Pancreas (tissue), 10 donors: Measurements from ENCODE around the gene BSPRY. TPM values are rescaled to one million over a fixed set of nuclear protein-coding genes. Genes with fewer than 3 reads are reported as not detected.

Experiments used
- ATAC-seq, 4 donors: fragments of 200-7000 bp; cut with Tn5 transposase; one replicate each; pipeline versions ENCODE4 v1.8.0 to v1.9.1; 2020; ENCODE audit warnings: mild to moderate bottlenecking in 4 of 4, moderate library complexity in 4 of 4
- DNase-seq, 6 donors: peaks; one replicate each; pipeline ENCODE4 v3.0.0-alpha.2; 2020
- FAIRE-seq: peaks from 2 replicates; lab custom pipeline; 2012; peaks lifted over from hg19 to GRCh38; lab: Jason Lieb, UNC
- H3K27ac ChIP-seq, 4 donors: fragments of 200-600 bp; sonication (generic); 1 replicate in 3 of 4; 2 replicates in 1 of 4; pipeline versions ENCODE4 v1.5.0 to v1.8.0; 2020
- H3K27me3 ChIP-seq, 4 donors: fragments of 200-600 bp; one replicate each; pipeline ENCODE4 v1.8.0; 2021
- H3K36me3 ChIP-seq, 3 donors: fragments of 200-600 bp; sonication (generic) in 1 of 3; one replicate each; pipeline versions ENCODE4 v1.5.0 to v1.8.0; 2020 to 2021
- H3K4me1 ChIP-seq, 3 donors: fragments of 200-600 bp; one replicate each; pipeline ENCODE4 v1.8.0; 2021
- H3K4me3 ChIP-seq, 4 donors: fragments of 200-600 bp; sonication (generic) in 2 of 4; one replicate each; pipeline versions ENCODE4 v1.5.0 to v1.8.0; 2020 to 2021
- H3K9me3 ChIP-seq, 4 donors: fragments of 200-600 bp; one replicate each; pipeline ENCODE4 v1.8.0; 2021
- WGBS, 2 donors: extraction: QIAGEN DNeasy Blood & Tissue Kit; methylation state at CpG; one replicate each; pipeline ENCODE4 v1.1.7; 2013; 5-methylcytosine and 5-hydroxymethylcytosine counted together
- intact Hi-C, 3 donors: fragments of 100-400 bp; cut with DNase I; formaldehyde crosslinking; loops; one replicate each; pipeline versions ENCODE4 v1.11.1 to v1.14.2; 2022
- polyA plus RNA-seq, 2 donors: library from polyadenylated mRNA; stranded (reverse); fragments of 200-250 nt; gene quantifications; one replicate each; pipeline ENCODE4 v1.2.3, GENCODE V29; 2013
- total RNA-seq, 6 donors: library from RNA; stranded (reverse); fragmentation: NEBNext Ultra II Directional in 4 of 6; extraction: Animal tissue kit (Norgen Biotek cat#: 25700) in 4 of 6; gene quantifications; one replicate each; pipeline versions ENCODE4 v1.2.1 to v1.2.4, GENCODE V29; 2021 to 2023
- TF ChIP-seq, protein P1 (sequence below), 4 donors: fragments of 200-600 bp; sonication (generic) in 3 of 4; IDR thresholded peaks; one replicate each; pipeline versions ENCODE4 v1.5.0 to v1.8.0; 2021; ENCODE audit warnings: antibody characterized with exemption in 4 of 4
- donor health status: healthy with polysubstance abuse.
- donor health status: DM: no; HTN: no; CAD: no; lungs with moderate emphysema.
- donor health status: DM: no; HTN: no; CAD: no.
- donor health status: control.
- donor health status: control.
- donor health status: Bipolar disorder and iron deficiency.
- donor health status: DM: yes; HTN: yes; CAD: no.
- donor health status: DM: no; HTN: no; CAD: no.
- donor health status: DM: no; HTN: no; CAD: no.
- donor health status: DM: yes; HTN: yes; CAD: no.

BSPRY gene
- total and polyA plus RNA-seq, 8 donors = 12.5 to 35.9 (median 21.3) TPM

- Histone ChIP-seq H3K27me3 (no peaks in the 10 kb centered on the region), H3K4me1 (peaks cover 32 to 38% (median 36%) of the 10 kb centered on the region in 3 donors), H3K4me3 (no peak overlapping the region), H3K36me3 (peaks cover 0 to 32% (median 11%) of the 10 kb centered on the region in 3 donors), H3K27ac (peak overlapping the region; percentile 68 to 80 (median 75)), H3K9me3 (no peaks in the 10 kb centered on the region)
- DNase-seq (peak; percentile 79 to 93 (median 86)), ATAC-seq (peak; percentile 78 to 88 (median 86)), FAIRE-seq (no peak)
- TF ChIP-seq, protein P1, sequence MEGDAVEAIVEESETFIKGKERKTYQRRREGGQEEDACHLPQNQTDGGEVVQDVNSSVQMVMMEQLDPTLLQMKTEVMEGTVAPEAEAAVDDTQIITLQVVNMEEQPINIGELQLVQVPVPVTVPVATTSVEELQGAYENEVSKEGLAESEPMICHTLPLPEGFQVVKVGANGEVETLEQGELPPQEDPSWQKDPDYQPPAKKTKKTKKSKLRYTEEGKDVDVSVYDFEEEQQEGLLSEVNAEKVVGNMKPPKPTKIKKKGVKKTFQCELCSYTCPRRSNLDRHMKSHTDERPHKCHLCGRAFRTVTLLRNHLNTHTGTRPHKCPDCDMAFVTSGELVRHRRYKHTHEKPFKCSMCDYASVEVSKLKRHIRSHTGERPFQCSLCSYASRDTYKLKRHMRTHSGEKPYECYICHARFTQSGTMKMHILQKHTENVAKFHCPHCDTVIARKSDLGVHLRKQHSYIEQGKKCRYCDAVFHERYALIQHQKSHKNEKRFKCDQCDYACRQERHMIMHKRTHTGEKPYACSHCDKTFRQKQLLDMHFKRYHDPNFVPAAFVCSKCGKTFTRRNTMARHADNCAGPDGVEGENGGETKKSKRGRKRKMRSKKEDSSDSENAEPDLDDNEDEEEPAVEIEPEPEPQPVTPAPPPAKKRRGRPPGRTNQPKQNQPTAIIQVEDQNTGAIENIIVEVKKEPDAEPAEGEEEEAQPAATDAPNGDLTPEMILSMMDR (IDR thresholded peaks at IDR 0.05) = no peak
- intact Hi-C loops = no loop called here
- 17 to 24% methylated on average over 13 of the region's 13 CpGs for WGBS, 2 donors
These were observed 39.5 kb downstream of the BSPRY start for GRCh38 chr9:113388833-113389232.

DNA sequence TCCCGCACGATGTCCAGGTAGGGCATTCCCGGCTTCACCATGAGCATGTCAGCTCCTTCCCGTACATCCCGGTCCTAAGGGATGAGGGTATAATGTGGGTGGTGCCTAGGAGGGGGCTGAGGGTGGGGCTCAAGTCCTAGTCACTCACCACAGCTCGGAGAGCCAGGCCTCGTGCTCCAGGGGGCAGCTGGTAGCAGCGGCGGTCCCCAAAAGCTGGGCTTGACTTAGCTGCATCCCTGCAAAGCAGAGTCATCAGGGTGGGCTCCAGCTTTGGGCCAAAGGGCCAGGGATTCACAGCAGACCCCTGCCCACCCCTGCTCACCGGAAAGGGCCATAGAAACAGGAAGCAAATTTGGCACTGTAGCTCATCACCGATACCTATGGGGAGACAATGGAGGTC, 40.1 kb downstream of the BSPRY start:
- ATAC-seq (no peak), FAIRE-seq (no peak), DNase-seq (no peak)
- Histone ChIP-seq H3K36me3 (peaks cover 0 to 32% (median 11%) of the 10 kb centered on the region in 3 donors), H3K9me3 (no peaks in the 10 kb centered on the region), H3K4me1 (peaks cover 32 to 38% (median 36%) of the 10 kb centered on the region in 3 donors), H3K27ac (peak overlapping the region; percentile 18 to 80 (median 75)), H3K27me3 (no peaks in the 10 kb centered on the region), H3K4me3 (no peak overlapping the region)
- TF ChIP-seq, protein P1 (IDR thresholded peaks at IDR 0.05) = no peak
- WGBS, 2 donors = 84 to 86% methylated on average over 11 of the region's 11 CpGs
- intact Hi-C loops = no loop called here

DNA sequence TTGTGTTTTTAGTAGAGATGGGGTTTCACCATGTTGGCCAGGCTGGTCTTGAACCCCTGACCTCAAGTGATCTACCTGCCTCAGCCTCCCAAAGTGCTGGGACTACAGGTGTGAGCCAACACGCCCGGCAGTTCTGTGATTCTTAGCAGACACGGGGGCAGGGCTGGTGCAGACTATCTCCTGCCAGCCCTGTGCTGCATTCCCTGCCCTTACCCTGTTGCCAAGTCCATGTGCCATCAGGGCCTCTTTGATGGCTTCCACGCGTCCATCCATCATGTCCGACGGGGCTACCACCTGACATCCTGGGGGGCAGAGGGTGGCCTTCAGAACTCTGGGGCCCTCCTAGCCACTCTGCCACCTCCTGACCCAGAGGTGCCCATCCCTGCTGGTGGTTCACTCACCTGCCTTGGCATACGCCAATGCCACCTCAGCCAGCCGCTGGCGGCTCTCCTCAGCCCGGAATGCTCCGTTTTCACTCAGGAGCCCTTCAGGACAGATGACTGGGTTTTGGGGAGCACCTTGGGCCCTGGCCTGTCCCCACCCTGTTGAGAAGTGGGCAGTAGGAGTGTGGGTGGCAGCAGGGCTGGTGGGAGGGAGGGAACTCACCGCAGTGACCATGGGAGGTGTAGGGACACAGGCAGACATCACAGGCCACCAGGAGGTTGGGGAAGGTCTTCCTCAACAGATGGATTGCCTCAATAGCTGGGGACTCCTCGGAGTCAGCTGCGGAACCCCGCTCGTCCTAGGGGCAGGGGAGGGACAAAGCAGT, 41.0 kb downstream of the BSPRY start:
- ATAC-seq = no peak
- H3K27ac ChIP-seq = no peak overlapping the region
- DNase-seq = peak in 1 of 6 donors; percentile 13
- no peak for FAIRE-seq
- H3K27me3 ChIP-seq = no peaks in the 10 kb centered on the region
- no peak overlapping the region for H3K4me3 ChIP-seq
- peaks cover 32 to 45% (median 42%) of the 10 kb centered on the region in 3 donors for H3K4me1 ChIP-seq
- intact Hi-C loops = loop anchor here in 2 of 3 donors (10.0 kb wide), 1 partner anchor 46 kb away; the partner anchor contains the start of genes BSPRY (in 2 of the 2) and WDR31 (in 2 of the 2)
- peaks cover 0 to 32% (median 11%) of the 10 kb centered on the region in 3 donors for H3K36me3 ChIP-seq
- WGBS, 2 donors = 88 to 90% methylated on average over 17 of the region's 17 CpGs
- TF ChIP-seq, protein P1 (IDR thresholded peaks at IDR 0.05) = no peak
- H3K9me3 ChIP-seq = no peaks in the 10 kb centered on the region

DNA sequence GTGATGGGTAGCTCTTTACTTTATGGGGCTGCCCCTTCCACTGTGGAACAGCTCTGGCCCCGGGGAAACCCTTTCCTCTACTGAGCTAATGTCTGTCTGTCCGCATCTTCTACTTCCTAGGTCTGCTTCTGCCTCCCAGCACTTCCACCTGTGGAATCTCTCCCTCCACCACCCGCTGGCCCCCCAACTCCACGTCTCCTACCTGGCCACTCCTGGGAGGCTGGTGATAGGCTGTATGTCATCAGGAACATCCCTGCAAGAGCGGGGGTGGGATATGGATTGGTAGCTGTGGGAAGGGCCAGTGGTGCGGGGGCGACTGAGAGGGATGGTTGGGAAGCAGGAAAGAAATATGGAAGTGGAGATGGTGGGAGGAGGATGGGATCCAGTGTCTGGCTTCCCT, 42.6 kb downstream of the BSPRY start:
- H3K27ac ChIP-seq = no peak overlapping the region
- DNase-seq = no peak
- H3K9me3 ChIP-seq = no peaks in the 10 kb centered on the region
- H3K36me3 ChIP-seq = peaks cover 0 to 32% (median 11%) of the 10 kb centered on the region in 3 donors
- H3K4me3 ChIP-seq = no peak overlapping the region
- H3K4me1 ChIP-seq = peaks cover 26 to 46% (median 40%) of the 10 kb centered on the region in 3 donors
- no peak for ATAC-seq
- no peaks in the 10 kb centered on the region for H3K27me3 ChIP-seq
- WGBS, 2 donors = 94 to 95% methylated on average over 7 of the region's 7 CpGs
- TF ChIP-seq, protein P1 (IDR thresholded peaks at IDR 0.05) = no peak
- intact Hi-C loops = loop anchor here in 2 of 3 donors (10.0 kb wide), 1 partner anchor 47 kb away; the partner anchor contains the start of genes BSPRY (in 2 of the 2) and WDR31 (in 2 of the 2)
- no peak for FAIRE-seq
